Right lobe of liver (tissue), 6 donors: ENCODE measurements around the gene DLG2. TPM values are rescaled to one million over a fixed set of nuclear protein-coding genes. Genes with fewer than 3 reads are reported as not detected.

Experiments used
- ATAC-seq, 4 donors: fragments of 200-7000 bp; cut with Tn5 transposase; one replicate each; pipeline ENCODE4 v1.9.1; 2020; ENCODE audit warnings: mild to moderate bottlenecking in 4 of 4, moderate library complexity in 4 of 4
- DNase-seq, 3 donors: peaks; one replicate each; pipeline ENCODE4 v3.0.0-alpha.2; 2020
- H3K27ac ChIP-seq, 3 donors: fragments of 200-600 bp; one replicate each; pipeline ENCODE4 v1.8.0; 2022
- H3K27me3 ChIP-seq, 2 donors: fragments of 200-600 bp; one replicate each; pipeline ENCODE4 v1.8.0; 2022
- H3K36me3 ChIP-seq, 4 donors: fragments of 200-600 bp; sonication (generic) in 1 of 4; one replicate each; pipeline versions ENCODE4 v1.5.1 to v1.8.0; 2017 to 2022; ENCODE audit warnings: control low read depth in 1 of 4
- H3K4me1 ChIP-seq, 4 donors: fragments of 200-600 bp; sonication (generic) in 1 of 4; one replicate each; pipeline versions ENCODE4 v1.5.1 to v1.8.0; 2017 to 2022; ENCODE audit warnings: control low read depth in 1 of 4
- H3K4me3 ChIP-seq, 3 donors: fragments of 200-600 bp; one replicate each; pipeline ENCODE4 v1.8.0; 2022
- H3K9me3 ChIP-seq, 4 donors: fragments of 200-600 bp; sonication (generic) in 1 of 4; one replicate each; pipeline versions ENCODE4 v1.5.1 to v1.8.0; 2017 to 2022; ENCODE audit warnings: control low read depth in 1 of 4
- POLR2A ChIP-seq: fragments of 450-650 bp; IDR thresholded peaks from one replicate; pipeline ENCODE4 v1.6.1; 2017; ENCODE audit warnings: antibody characterized with exemption, mild to moderate bottlenecking
- WGBS: methylation state at CpG from one replicate; pipeline ENCODE4 v1.1.6; 2018; ENCODE audit warnings: low coverage, low lambda C conversion rate; ENCODE audit not compliant: insufficient coverage; ENCODE audit errors: missing lambda C conversion rate; 5-methylcytosine and 5-hydroxymethylcytosine counted together
- intact Hi-C, 2 donors: fragments of 100-400 bp; cut with DNase I; formaldehyde crosslinking; loops; one replicate each; pipeline versions ENCODE4 v1.11.2 to v1.14.1; 2022
- total RNA-seq, 6 experiments: library from RNA; depleted of rRNA in 2 of 6; stranded (reverse); fragments of >200 nt in 2 of 6; fragmentation: NEBNext Ultra II Directional in 3 of 6; extraction: Animal tissue kit (Norgen Biotek cat#: 25700) in 3 of 6; gene quantifications; one replicate each; pipeline versions ENCODE4 v1.1.0 to v1.2.4, GENCODE V29; 2016 to 2023
- TF ChIP-seq, protein P1 (sequence below), 4 donors: fragments of 200-600 bp in 3 of 4; fragments of 450-650 bp in 1 of 4; IDR thresholded peaks; one replicate each; pipeline versions ENCODE4 v1.5.1 to v1.8.0; 2016 to 2022; ENCODE audit warnings: antibody characterized with exemption in 4 of 4, mild to moderate bottlenecking in 2 of 4
- donor health status: DM: no; HTN: yes; CAD: no.
- donor health status: DM: no; HTN: no; CAD: no.
- donor health status: DM: no; HTN: no; CAD: no.
- donor health status: DM: no; HTN: yes; CAD: no.
- donor health status: DM: no; HTN: yes; CAD: no.

Gene DLG2
- total RNA-seq, 6 experiments from 2014 or later, result 1.2 to 6.4 (median 2.5) TPM

DNA sequence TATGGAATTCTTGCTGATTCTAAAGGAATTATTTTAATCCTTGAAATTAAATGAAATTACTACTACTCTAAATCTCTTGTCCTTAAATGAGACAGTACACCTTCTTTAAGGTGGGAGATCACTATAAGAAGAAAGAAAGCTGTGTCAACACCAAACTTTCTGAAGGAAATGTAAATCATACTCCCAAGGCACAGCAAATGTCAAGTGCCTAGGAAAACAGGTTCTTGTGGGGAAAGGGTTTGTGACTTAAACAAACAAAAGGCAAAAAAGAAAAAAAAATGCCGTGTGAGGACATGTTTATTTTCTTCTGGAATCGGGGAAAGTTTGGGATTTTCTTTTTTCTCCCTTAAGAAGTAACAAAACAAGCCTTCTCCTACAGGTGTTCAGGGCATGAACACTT, 745.1 kb downstream of the DLG2 start:
- H3K27me3 ChIP-seq, result no peaks in the 10 kb centered on the region
- ATAC-seq (no peak), DNase-seq (no peak)
- H3K9me3 ChIP-seq, result no peaks in the 10 kb centered on the region
- no peak overlapping the region for H3K27ac ChIP-seq
- no peaks in the 10 kb centered on the region for H3K36me3 ChIP-seq
- WGBS, result 16% methylated on average over 2 of the region's 2 CpGs
- H3K4me1 ChIP-seq, result no peaks in the 10 kb centered on the region
- intact Hi-C loops, result no loop called here
- no peak for TF ChIP-seq POLR2A
- TF ChIP-seq, protein P1, sequence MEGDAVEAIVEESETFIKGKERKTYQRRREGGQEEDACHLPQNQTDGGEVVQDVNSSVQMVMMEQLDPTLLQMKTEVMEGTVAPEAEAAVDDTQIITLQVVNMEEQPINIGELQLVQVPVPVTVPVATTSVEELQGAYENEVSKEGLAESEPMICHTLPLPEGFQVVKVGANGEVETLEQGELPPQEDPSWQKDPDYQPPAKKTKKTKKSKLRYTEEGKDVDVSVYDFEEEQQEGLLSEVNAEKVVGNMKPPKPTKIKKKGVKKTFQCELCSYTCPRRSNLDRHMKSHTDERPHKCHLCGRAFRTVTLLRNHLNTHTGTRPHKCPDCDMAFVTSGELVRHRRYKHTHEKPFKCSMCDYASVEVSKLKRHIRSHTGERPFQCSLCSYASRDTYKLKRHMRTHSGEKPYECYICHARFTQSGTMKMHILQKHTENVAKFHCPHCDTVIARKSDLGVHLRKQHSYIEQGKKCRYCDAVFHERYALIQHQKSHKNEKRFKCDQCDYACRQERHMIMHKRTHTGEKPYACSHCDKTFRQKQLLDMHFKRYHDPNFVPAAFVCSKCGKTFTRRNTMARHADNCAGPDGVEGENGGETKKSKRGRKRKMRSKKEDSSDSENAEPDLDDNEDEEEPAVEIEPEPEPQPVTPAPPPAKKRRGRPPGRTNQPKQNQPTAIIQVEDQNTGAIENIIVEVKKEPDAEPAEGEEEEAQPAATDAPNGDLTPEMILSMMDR (IDR thresholded peaks at IDR 0.05), result no peak
- H3K4me3 ChIP-seq, result no peak overlapping the region

DNA sequence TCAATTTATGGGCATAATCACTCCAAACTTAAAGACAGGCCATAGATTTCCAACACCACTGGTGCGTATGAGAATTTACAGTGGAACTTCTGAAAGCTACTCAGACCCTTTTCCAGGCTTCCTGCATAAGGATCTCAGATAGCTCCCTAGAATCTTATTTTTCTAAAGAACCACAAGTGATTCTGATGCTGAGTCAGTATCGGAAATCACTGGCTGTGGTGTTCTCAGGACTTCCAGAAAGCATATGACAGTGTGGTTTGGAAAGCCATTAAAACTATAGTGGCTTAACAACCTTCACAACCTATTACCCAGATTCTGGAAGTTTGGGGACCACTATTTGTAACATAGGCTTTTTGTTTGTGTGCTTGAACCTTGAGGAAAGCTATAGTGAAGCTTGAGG, 756.0 kb downstream of the DLG2 start:
- ATAC-seq (no peak), DNase-seq (no peak)
- H3K36me3 ChIP-seq, result no peaks in the 10 kb centered on the region
- H3K27me3 ChIP-seq, result no peaks in the 10 kb centered on the region
- H3K4me1 ChIP-seq, result no peaks in the 10 kb centered on the region
- H3K4me3 ChIP-seq, result no peak overlapping the region
- 88% methylated on average over 2 of the region's 2 CpGs for WGBS
- no peak for TF ChIP-seq POLR2A
- TF ChIP-seq, protein P1 (IDR thresholded peaks at IDR 0.05), result no peak
- no peaks in the 10 kb centered on the region for H3K9me3 ChIP-seq
- intact Hi-C loops, result no loop called here
- H3K27ac ChIP-seq, result no peak overlapping the region

DNA sequence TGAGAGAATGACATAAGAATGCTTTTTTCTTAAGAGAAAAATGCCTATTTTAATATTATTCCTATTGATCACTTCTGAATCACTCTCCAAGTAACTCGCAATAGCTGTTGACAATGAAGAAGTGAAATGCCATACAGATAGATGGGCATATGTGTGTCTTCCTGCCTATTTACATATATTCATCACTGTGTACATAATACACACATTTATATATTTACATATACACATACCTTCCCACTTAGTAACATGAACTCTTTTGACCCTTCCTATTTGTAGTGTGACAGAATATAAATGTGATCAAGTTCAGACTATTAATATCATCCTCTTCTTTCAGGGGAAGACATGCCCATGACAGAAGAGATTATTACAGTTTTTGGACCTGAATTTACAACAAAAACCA, 756.7 kb downstream of the DLG2 start:
- Histone ChIP-seq H3K27me3 (no peaks in the 10 kb centered on the region), H3K4me1 (no peaks in the 10 kb centered on the region), H3K9me3 (no peaks in the 10 kb centered on the region), H3K36me3 (no peaks in the 10 kb centered on the region), H3K4me3 (no peak overlapping the region), H3K27ac (no peak overlapping the region)
- TF ChIP-seq, protein P1 (IDR thresholded peaks at IDR 0.05), result no peak
- no peak for TF ChIP-seq POLR2A
- ATAC-seq, result no peak
- intact Hi-C loops, result no loop called here
- DNase-seq, result no peak
- WGBS, result 50% methylated on average over 1 of the region's 1 CpG

GRCh38 chr11:84866922-84867321, 760.2 kb downstream of the DLG2 start:
- H3K9me3 ChIP-seq, result no peaks in the 10 kb centered on the region
- TF ChIP-seq, protein P1 (IDR thresholded peaks at IDR 0.05), result no peak
- no peak for TF ChIP-seq POLR2A
- no peaks in the 10 kb centered on the region for H3K36me3 ChIP-seq
- ATAC-seq (no peak), DNase-seq (no peak)
- intact Hi-C loops, result no loop called here
- no peak overlapping the region for H3K27ac ChIP-seq
- H3K27me3 ChIP-seq, result no peaks in the 10 kb centered on the region
- H3K4me1 ChIP-seq, result no peaks in the 10 kb centered on the region
- no peak overlapping the region for H3K4me3 ChIP-seq
- 51% methylated on average over 2 of the region's 2 CpGs for whole genome bisulfite sequencing
